Mammary epithelial cell (primary cell): ENCODE measurements around the gene ETF1.

Experiments used
- EZH2 ChIP-seq: IDR thresholded peaks from 2 replicates; pipeline ENCODE4 v1.6.1; 2012; ENCODE audit warnings: low read length, inconsistent platforms, borderline replicate concordance
- TF ChIP-seq, protein P1 (sequence below), 2 donors: IDR thresholded peaks in 1 of 2; conservative IDR thresholded peaks in 1 of 2; 2 replicates each; pipeline ENCODE4 v1.5.1; 2011 to 2012; ENCODE audit warnings: inconsistent platforms in 2 of 2, low read length in 2 of 2, mild to moderate bottlenecking in 2 of 2, control low read depth in 1 of 2, low read depth in 1 of 2; ENCODE audit not compliant: insufficient read depth in 1 of 2; ENCODE audit errors: extremely low read depth in 1 of 2

DNA sequence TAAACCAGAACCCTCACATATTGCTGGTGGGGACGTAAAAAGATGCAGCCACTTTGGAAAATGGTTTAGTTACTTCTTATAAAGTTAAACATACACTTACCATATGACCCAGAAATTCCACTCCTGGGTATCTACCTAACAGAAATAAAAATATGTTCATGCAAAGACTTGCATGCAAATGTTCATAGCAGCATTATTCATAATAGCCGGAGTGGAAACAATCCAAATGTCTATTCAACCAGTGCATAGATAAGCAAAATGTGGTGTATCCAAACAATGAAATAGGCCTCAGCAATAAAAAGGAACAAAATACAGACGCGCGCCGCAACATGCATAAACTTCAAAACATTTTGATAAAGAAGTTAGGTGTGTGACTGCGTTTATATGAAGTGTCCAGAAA lies 66.1 kb downstream of the ETF1 start:
- TF ChIP-seq, protein P1, sequence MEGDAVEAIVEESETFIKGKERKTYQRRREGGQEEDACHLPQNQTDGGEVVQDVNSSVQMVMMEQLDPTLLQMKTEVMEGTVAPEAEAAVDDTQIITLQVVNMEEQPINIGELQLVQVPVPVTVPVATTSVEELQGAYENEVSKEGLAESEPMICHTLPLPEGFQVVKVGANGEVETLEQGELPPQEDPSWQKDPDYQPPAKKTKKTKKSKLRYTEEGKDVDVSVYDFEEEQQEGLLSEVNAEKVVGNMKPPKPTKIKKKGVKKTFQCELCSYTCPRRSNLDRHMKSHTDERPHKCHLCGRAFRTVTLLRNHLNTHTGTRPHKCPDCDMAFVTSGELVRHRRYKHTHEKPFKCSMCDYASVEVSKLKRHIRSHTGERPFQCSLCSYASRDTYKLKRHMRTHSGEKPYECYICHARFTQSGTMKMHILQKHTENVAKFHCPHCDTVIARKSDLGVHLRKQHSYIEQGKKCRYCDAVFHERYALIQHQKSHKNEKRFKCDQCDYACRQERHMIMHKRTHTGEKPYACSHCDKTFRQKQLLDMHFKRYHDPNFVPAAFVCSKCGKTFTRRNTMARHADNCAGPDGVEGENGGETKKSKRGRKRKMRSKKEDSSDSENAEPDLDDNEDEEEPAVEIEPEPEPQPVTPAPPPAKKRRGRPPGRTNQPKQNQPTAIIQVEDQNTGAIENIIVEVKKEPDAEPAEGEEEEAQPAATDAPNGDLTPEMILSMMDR (conservative IDR thresholded peaks at IDR 0.05 in 1 of 2, IDR thresholded peaks at IDR 0.05 in 1 of 2; ENCODE audit: extremely low read depth in 1 of 2, insufficient read depth in 1 of 2, low read depth in 1 of 2, low read length in 2 of 2), result no peak
- no peak for TF ChIP-seq EZH2
